Endothelial cell of umbilical vein (primary cell): ENCODE data around the gene PTPRD. TPM values are rescaled to one million over a fixed set of nuclear protein-coding genes. Genes with fewer than 3 reads are reported as not detected.

Source experiments
- BruUV-seq: library from RNA; stranded (reverse); fragments of 400-500 nt; replicated peaks from 2 replicates; lab custom pipeline; 2021; lab: Mats Ljungman, UMichigan
- CTCF ChIA-PET: fragments of 300-600, 350-600 bp; sonication (Branson Sonifier 250); formaldehyde crosslinking; loops from one replicate; lab custom pipeline; 2021; ENCODE audit warnings: antibody characterized with exemption, inconsistent platforms; lab: Charles Lee
- POLR2A ChIA-PET: fragments of 300-600, 350-600 bp; sonication (Branson Sonifier 250); formaldehyde crosslinking; loops from one replicate; lab custom pipeline; 2021; ENCODE audit warnings: antibody characterized with exemption, inconsistent platforms; lab: Charles Lee
- DNase-seq: peaks from one replicate; pipeline ENCODE4 v3.0.0-alpha.2; 2011; ENCODE audit warnings: low read depth, low spot score
- FAIRE-seq: peaks from 2 replicates; lab custom pipeline; 2011; peaks lifted over from hg19 to GRCh38; lab: Jason Lieb, UNC
- H2AFZ ChIP-seq: 2 replicates; pipeline ENCODE4 v1.6.0; 2012; ENCODE audit warnings: low read depth, low read length, control low read depth, inconsistent platforms
- H3K27ac ChIP-seq: 2 replicates; pipeline ENCODE4 v1.5.1; 2011; ENCODE audit warnings: low read depth, mild to moderate bottlenecking, control low read depth, low read length, moderate library complexity; ENCODE audit not compliant: insufficient read depth
- H3K27me3 ChIP-seq, 2 experiments: 2 replicates each; pipeline versions ENCODE4 v1.6.0 to v1.6.1; 2011; ENCODE audit warnings: low read length in 2 of 2, mixed read lengths in 1 of 2; ENCODE audit not compliant: control insufficient read depth in 2 of 2, insufficient read depth in 2 of 2
- H3K36me3 ChIP-seq, 2 experiments: 2 replicates in 1 of 2; 3 replicates in 1 of 2; pipeline ENCODE4 v1.5.1; 2011; ENCODE audit warnings: low read length in 2 of 2, mild to moderate bottlenecking in 1 of 2, moderate library complexity in 1 of 2; ENCODE audit not compliant: control insufficient read depth in 2 of 2, insufficient read depth in 2 of 2; ENCODE audit errors: extremely low read depth in 1 of 2
- H3K4me1 ChIP-seq: 3 replicates; pipeline ENCODE4 v1.5.1; 2011; ENCODE audit warnings: mild to moderate bottlenecking, low read length; ENCODE audit not compliant: control insufficient read depth, insufficient read depth; ENCODE audit errors: extremely low read depth
- H3K4me2 ChIP-seq: 2 replicates; pipeline ENCODE4 v1.6.1; 2011; ENCODE audit warnings: low read length, control low read depth, mixed read lengths; ENCODE audit not compliant: insufficient read depth
- H3K4me3 ChIP-seq, 3 experiments: fragments of 200-600 bp in 1 of 3; sonication (generic), shearing (Covaris generic) in 1 of 3; replicated peaks in 1 of 3; 2 replicates each; pipeline ENCODE4 v1.5.1; 2011 to 2016; ENCODE audit warnings: control low read depth in 3 of 3, low read length in 3 of 3, mild to moderate bottlenecking in 2 of 3, inconsistent platforms in 1 of 3, low read depth in 1 of 3, moderate library complexity in 1 of 3; ENCODE audit not compliant: insufficient read depth in 1 of 3
- H3K79me2 ChIP-seq: 2 replicates; pipeline ENCODE4 v1.6.0; 2012; ENCODE audit warnings: low read length, inconsistent platforms; ENCODE audit not compliant: control insufficient read depth, insufficient read depth
- H3K9ac ChIP-seq: replicated peaks from 2 replicates; pipeline ENCODE3; 2011; ENCODE audit warnings: low read length, control low read depth; ENCODE audit not compliant: insufficient read depth; ENCODE audit errors: extremely low read depth
- H3K9me1 ChIP-seq: replicated peaks from 3 replicates; pipeline ENCODE4 v1.6.0; 2011; ENCODE audit warnings: mild to moderate bottlenecking, low read length; ENCODE audit not compliant: control insufficient read depth, insufficient read depth; ENCODE audit errors: extremely low read depth
- H3K9me3 ChIP-seq: replicated peaks from 2 replicates; pipeline ENCODE4 v1.5.1; 2012; ENCODE audit warnings: low read length, inconsistent platforms; ENCODE audit not compliant: control insufficient read depth, insufficient read depth
- H4K20me1 ChIP-seq: replicated peaks from 2 replicates; pipeline ENCODE3; 2011; ENCODE audit warnings: mild to moderate bottlenecking, low read length; ENCODE audit not compliant: control insufficient read depth, insufficient read depth; ENCODE audit errors: extremely low read depth
- CTCF ChIP-seq, 2 donors: IDR thresholded peaks; 1 replicate in 1 of 2; 2 replicates in 1 of 2; pipeline ENCODE4 v1.5.1; 2011; ENCODE audit warnings: low read length in 2 of 2, mild to moderate bottlenecking in 2 of 2, moderate library complexity in 2 of 2, control low read depth in 1 of 2, inconsistent platforms in 1 of 2, low read depth in 1 of 2; ENCODE audit not compliant: insufficient read depth in 1 of 2; ENCODE audit errors: extremely low read depth in 1 of 2
- EZH2 ChIP-seq: IDR thresholded peaks from 2 replicates; pipeline ENCODE4 v1.6.1; 2012; ENCODE audit warnings: borderline replicate concordance, low read depth, mild to moderate bottlenecking, moderate library complexity, low read length, inconsistent platforms; ENCODE audit not compliant: severe bottlenecking
- FOS ChIP-seq: IDR thresholded peaks from 2 replicates; pipeline ENCODE4 v1.6.1; 2011; ENCODE audit warnings: mild to moderate bottlenecking, low read length, moderate library complexity, borderline replicate concordance; ENCODE audit not compliant: insufficient read depth
- GATA2 ChIP-seq: IDR thresholded peaks from 2 replicates; pipeline ENCODE4 v1.7.0; 2011; ENCODE audit warnings: low read depth, mild to moderate bottlenecking, moderate library complexity, mixed read lengths, low read length; ENCODE audit not compliant: insufficient read length, insufficient read depth
- JUN ChIP-seq: IDR thresholded peaks from 2 replicates; pipeline ENCODE4 v1.6.1; 2011; ENCODE audit warnings: borderline replicate concordance, low read depth; ENCODE audit not compliant: insufficient read length, insufficient read depth
- MAX ChIP-seq: IDR thresholded peaks from 2 replicates; pipeline ENCODE4 v1.6.1; 2011; ENCODE audit not compliant: insufficient read depth, insufficient read length
- MYC ChIP-seq: IDR thresholded peaks from one replicate; pipeline ENCODE4 v1.6.1; 2011; ENCODE audit warnings: mild to moderate bottlenecking, low read depth, low read length
- POLR2A ChIP-seq: IDR thresholded peaks from 2 replicates; pipeline ENCODE4 v1.6.1; 2012; ENCODE audit warnings: low read depth, mild to moderate bottlenecking, control low read depth, low read length
- POLR2AphosphoS5 ChIP-seq: IDR thresholded peaks from 2 replicates; pipeline ENCODE4 v1.6.1; 2012; ENCODE audit warnings: low read depth, mild to moderate bottlenecking, control low read depth, low read length, moderate library complexity; ENCODE audit not compliant: insufficient read depth
- dilution Hi-C: fragments of 300-500 bp; cut with MboI; formaldehyde crosslinking; loops from one replicate; pipeline ENCODE4 v1.15.0; 2019; ENCODE audit warnings: low sequenced_read_pairs; ENCODE audit not compliant: extremely low pct_ligation_motif_present
- intact Hi-C: fragments of 100-400 bp; cut with micrococcal nuclease; formaldehyde crosslinking; loops from one replicate; pipeline ENCODE4 v1.10.0; 2022
- polyA plus RNA-seq, 4 experiments: library from polyadenylated mRNA; depleted of rRNA in 3 of 4; stranded (reverse) in 3 of 4; unstranded in 1 of 4; fragments of >200 nt; gene quantifications; 2 replicates each; pipeline versions ENCODE4 v1.2.1 to v1.2.3, GENCODE V29; 2011 to 2012; ENCODE audit warnings: missing spikeins in 1 of 4
- total RNA-seq: library from RNA; stranded (reverse); gene quantifications from 2 replicates; pipeline ENCODE4 v1.2.3, GENCODE V29; 2021

The PTPRD gene
- total and polyA plus RNA-seq, 2 donors (not counting 3 experiments of a cell fraction or from before 2014, with no cell fraction given), result 5.5 to 5.7 TPM

GRCh38 chr9:9565700-9566099 is 1047.1 kb downstream of the PTPRD start:
- Histone ChIP-seq H3K79me2 (no peaks in the 10 kb centered on the region), H3K27ac (no peak overlapping the region), H3K4me3 (no peak overlapping the region), H3K4me1 (no peaks in the 10 kb centered on the region), H3K9ac (no peak overlapping the region), H3K4me2 (no peak overlapping the region), H3K9me3 (no peaks in the 10 kb centered on the region), H4K20me1 (no peaks in the 10 kb centered on the region), H3K9me1 (no peaks in the 10 kb centered on the region), H3K36me3 (no peaks in the 10 kb centered on the region), H2AFZ (no peak overlapping the region), H3K27me3 (no peaks in the 10 kb centered on the region)
- no peak for DNase-seq
- dilution Hi-C loops (no loop called here), intact Hi-C loops (no loop called here)
- TF ChIP-seq CTCF (IDR thresholded peaks at IDR 0.05; ENCODE audit: extremely low read depth in 1 of 2, insufficient read depth in 1 of 2, low read depth in 1 of 2, low read length in 2 of 2) (no peak), MYC (no peak), MAX (no peak), FOS (no peak), POLR2A (no peak), EZH2 (no peak), GATA2 (no peak), JUN (no peak), POLR2AphosphoS5 (no peak)
- BruUV-seq, result no TSS peak
- ChIA-PET POLR2A (no interaction called here), CTCF (interaction anchor here (1.6 kb wide), 1 partner anchor 226 kb away, joined by 4 read pairs; no protein-coding TSS in a partner anchor)
- FAIRE-seq, result no peak
